Measurements from ENCODE around the gene GNLY. TPM values are rescaled to one million over a fixed set of nuclear protein-coding genes. Genes with fewer than 3 reads are reported as not detected.

Gene GNLY
- total RNA-seq, 1 donor from 2014 or later, result 21.5 TPM

- DNase-seq (no peak), ATAC-seq (no peak)
- H3K4me1 ChIP-seq, result peaks cover 60% of the 10 kb centered on the region
- H3K27me3 ChIP-seq (ENCODE audit: low read depth), result no peaks in the 10 kb centered on the region
- H3K9me3 ChIP-seq, result no peaks in the 10 kb centered on the region
- H3K36me3 ChIP-seq, result no peaks in the 10 kb centered on the region
- no peak for TF ChIP-seq CTCF (IDR thresholded peaks at IDR 0.05)
- peak overlapping the region; percentile 77 for H3K27ac ChIP-seq
- intact Hi-C loops (cut with DNase I), result no loop called here
- H3K4me3 ChIP-seq, result no peak overlapping the region
These were observed 18.2 kb upstream of the GNLY start for GRCh38 chr2:85675866-85676548.

- Histone ChIP-seq H3K27me3 (ENCODE audit: low read depth) (no peaks in the 10 kb centered on the region), H3K4me1 (peaks cover 43% of the 10 kb centered on the region), H3K4me3 (no peak overlapping the region), H3K9me3 (no peaks in the 10 kb centered on the region), H3K27ac (peak overlapping the region; percentile 77), H3K36me3 (no peaks in the 10 kb centered on the region)
- ATAC-seq (peak; percentile 39 to 65), DNase-seq (no peak)
- intact Hi-C loops (cut with DNase I), result no loop called here
- no peak for TF ChIP-seq CTCF (IDR thresholded peaks at IDR 0.05)
These were observed 15.8 kb upstream of the GNLY start for GRCh38 chr2:85678377-85678776.

- H3K4me1 ChIP-seq, result peaks cover 39% of the 10 kb centered on the region
- DNase-seq (peak; percentile 95), ATAC-seq (peak; percentile 94 to 96)
- peak overlapping the region; percentile 29 for H3K4me3 ChIP-seq
- peak overlapping the region; percentile 77 for H3K27ac ChIP-seq
- peak; percentile 99 for TF ChIP-seq CTCF (IDR thresholded peaks at IDR 0.05)
- intact Hi-C loops (cut with DNase I), result no loop called here
- H3K36me3 ChIP-seq, result no peaks in the 10 kb centered on the region
- H3K27me3 ChIP-seq (ENCODE audit: low read depth), result no peaks in the 10 kb centered on the region
- H3K9me3 ChIP-seq, result no peaks in the 10 kb centered on the region
These were observed 15.1 kb upstream of the GNLY start for GRCh38 chr2:85678794-85679672.

- intact Hi-C loops (cut with DNase I), result no loop called here
These were observed 13.3 kb upstream of the GNLY start for GRCh38 chr2:85680707-85681371.

More at GRCh38 chr2:85680707-85681371, 13.3 kb upstream of the GNLY start:
- ATAC-seq (no peak), DNase-seq (no peak)
- no peak overlapping the region for H3K4me3 ChIP-seq
- H3K36me3 ChIP-seq, result no peaks in the 10 kb centered on the region
- TF ChIP-seq CTCF (IDR thresholded peaks at IDR 0.05), result no peak
- no peaks in the 10 kb centered on the region for H3K27me3 ChIP-seq (ENCODE audit: low read depth)
- no peaks in the 10 kb centered on the region for H3K9me3 ChIP-seq
- H3K4me1 ChIP-seq, result peaks cover 39% of the 10 kb centered on the region
- peak overlapping the region; percentile 77 for H3K27ac ChIP-seq

Data from lower lobe of right lung (tissue), 2 donors.